Lung (tissue), 12 donors: ENCODE data around the gene C20orf141. TPM values are rescaled to one million over a fixed set of nuclear protein-coding genes. Genes with fewer than 3 reads are reported as not detected.
A peak's percentile ranks its signal among the peaks of the same experiment; 100 is the strongest.

ENCODE experiments used
- ATAC-seq: fragments of 200-7000 bp; cut with Tn5 transposase; one replicate; pipeline ENCODE4 v1.9.1; 2020; ENCODE audit warnings: moderate number of reproducible peaks; ENCODE audit not compliant: insufficient read depth, low FRiP score
- DNase-seq, 3 donors: peaks; one replicate each; pipeline ENCODE4 v3.0.0-alpha.2; 2013 to 2017
- H3K27ac ChIP-seq, 2 donors: one replicate each; pipeline ENCODE4 v1.5.1; 2013; ENCODE audit warnings: mild to moderate bottlenecking in 2 of 2, moderate library complexity in 2 of 2, control low read depth in 1 of 2, inconsistent platforms in 1 of 2, low read depth in 1 of 2, low read length in 1 of 2
- H3K27me3 ChIP-seq, 3 donors: one replicate each; pipeline ENCODE4 v1.5.1; 2013; ENCODE audit warnings: low read length in 2 of 3; ENCODE audit not compliant: control insufficient read depth in 3 of 3, insufficient read depth in 3 of 3
- H3K36me3 ChIP-seq, 4 donors: one replicate each; pipeline ENCODE4 v1.5.1; 2013; ENCODE audit warnings: low read length in 4 of 4, mild to moderate bottlenecking in 1 of 4, moderate library complexity in 1 of 4; ENCODE audit not compliant: control insufficient read depth in 4 of 4, insufficient read depth in 4 of 4
- H3K4me1 ChIP-seq, 5 donors: one replicate each; pipeline ENCODE4 v1.5.1; 2013; ENCODE audit warnings: low read length in 5 of 5, mild to moderate bottlenecking in 2 of 5, moderate library complexity in 1 of 5; ENCODE audit not compliant: control insufficient read depth in 5 of 5, insufficient read depth in 5 of 5
- H3K4me3 ChIP-seq: one replicate; pipeline ENCODE4 v1.5.1; 2013; ENCODE audit warnings: mild to moderate bottlenecking, control low read depth, moderate library complexity
- H3K9ac ChIP-seq, 2 donors: one replicate each; pipeline ENCODE4 v1.5.1; 2013; ENCODE audit warnings: low read length in 2 of 2, control low read depth in 1 of 2; ENCODE audit not compliant: insufficient read depth in 1 of 2
- H3K9me3 ChIP-seq, 4 donors: one replicate each; pipeline ENCODE4 v1.5.1; 2013; ENCODE audit warnings: low read length in 3 of 4, mild to moderate bottlenecking in 1 of 4, moderate library complexity in 1 of 4; ENCODE audit not compliant: control insufficient read depth in 4 of 4, insufficient read depth in 3 of 4
- CTCF ChIP-seq: IDR thresholded peaks from 2 replicates; pipeline ENCODE4 v1.5.1; 2012; ENCODE audit warnings: mild to moderate bottlenecking; ENCODE audit errors: control extremely low read depth, extremely low read depth
- WGBS, 2 donors: extraction: QIAGEN DNeasy Blood & Tissue Kit; methylation state at CpG; one replicate each; pipeline ENCODE4 v1.1.7; 2013; 5-methylcytosine and 5-hydroxymethylcytosine counted together
- polyA plus RNA-seq, 2 donors: library from polyadenylated mRNA; stranded (reverse); fragments of 200-250 nt; gene quantifications; one replicate each; pipeline ENCODE4 v1.2.1, GENCODE V29; 2013
- total RNA-seq, 2 donors: library from RNA; depleted of rRNA in 1 of 2; stranded (reverse); fragments of >200 nt in 1 of 2; gene quantifications; one replicate each; pipeline ENCODE4 v1.2.1, GENCODE V29; 2014 to 2021
- donor health status: control.
- donor health status: control.
- donor health status: Bipolar disorder and iron deficiency.
- donor health status: healthy.
- donor health status: DM: yes; HTN: yes; CAD: no.

C20orf141 gene
- total and polyA plus RNA-seq, 4 donors: not detected

GRCh38 chr20:2817891-2818595 is 3.3 kb downstream of the C20orf141 start:
- H3K9ac ChIP-seq: no peak overlapping the region
- peaks cover 0 to 16% (median 3%) of the 10 kb centered on the region in 5 donors for H3K4me1 ChIP-seq
- no peak for ATAC-seq
- WGBS, 2 donors: 75 to 83% methylated on average over 7 of the region's 7 CpGs
- H3K9me3 ChIP-seq: peaks cover 0 to 1% (median 0%) of the 10 kb centered on the region in 4 donors
- no peak overlapping the region for H3K27ac ChIP-seq
- H3K4me3 ChIP-seq: no peak overlapping the region
- no peaks in the 10 kb centered on the region for H3K36me3 ChIP-seq
- DNase-seq: peak in 2 of 3 donors; percentile 48 to 65
- TF ChIP-seq CTCF: no peak
- peaks cover 0 to 18% (median 7%) of the 10 kb centered on the region in 3 donors for H3K27me3 ChIP-seq

GRCh38 chr20:2820084-2820895 is 5.5 kb downstream of the C20orf141 start:
- no peak for TF ChIP-seq CTCF
- Histone ChIP-seq H3K4me1 (peaks cover 0 to 16% (median 3%) of the 10 kb centered on the region in 5 donors), H3K36me3 (no peaks in the 10 kb centered on the region), H3K9me3 (peaks cover 0 to 1% (median 0%) of the 10 kb centered on the region in 4 donors), H3K9ac (no peak overlapping the region), H3K27me3 (peaks cover 0 to 18% (median 7%) of the 10 kb centered on the region in 3 donors), H3K27ac (no peak overlapping the region), H3K4me3 (no peak overlapping the region)
- WGBS, 2 donors: 38 to 44% methylated on average over 32 of the region's 32 CpGs
- DNase-seq: peak in 2 of 3 donors; percentile 56 to 60
- no peak for ATAC-seq

GRCh38 chr20:2820896-2821869 is 6.4 kb downstream of the C20orf141 start:
- Histone ChIP-seq H3K36me3 (no peaks in the 10 kb centered on the region), H3K9ac (no peak overlapping the region), H3K9me3 (peaks cover 0 to 1% (median 0%) of the 10 kb centered on the region in 4 donors), H3K4me1 (peaks cover 0 to 16% (median 3%) of the 10 kb centered on the region in 5 donors), H3K4me3 (no peak overlapping the region), H3K27ac (no peak overlapping the region), H3K27me3 (peaks cover 0 to 20% (median 13%) of the 10 kb centered on the region in 3 donors)
- TF ChIP-seq CTCF: no peak
- WGBS, 2 donors: 10 to 18% methylated on average over 55 to 68 of the region's 68 CpGs
- ATAC-seq (no peak), DNase-seq (peak in 1 of 3 donors; percentile 14)
